A549 (cell line): Measurements from ENCODE around the gene PREX1. TPM values are rescaled to one million over a fixed set of nuclear protein-coding genes. Genes with fewer than 3 reads are reported as not detected.

Experiments used
- ATAC-seq, 2 experiments: fragments of 200-7000 bp in 1 of 2; fragments of >200 bp in 1 of 2; cut with Nextera tagmentation in 1 of 2; cut with Tn5 transposase in 1 of 2; 3 replicates each; pipeline versions ENCODE4 v1.8.0 to v1.9.1; 2018 to 2020; ENCODE audit warnings: mild to moderate bottlenecking in 1 of 2, moderate library complexity in 1 of 2
- CTCF ChIA-PET: fragments of 300-600 bp; sonication (Branson Sonifier 250); formaldehyde crosslinking; extraction: SDS; loops from one replicate; lab custom pipeline; 2021; ENCODE audit warnings: antibody characterized with exemption, inconsistent platforms; lab: Yijun Ruan, JAX
- POLR2A ChIA-PET: fragments of 350-600 bp; formaldehyde crosslinking; extraction: SDS; loops from one replicate; lab custom pipeline; 2021; ENCODE audit warnings: antibody characterized with exemption, inconsistent platforms; lab: Yijun Ruan, JAX
- DNase-seq, 2 experiments: peaks; one replicate each; pipeline versions ENCODE4 v3.0.0 to v3.0.0-alpha.2; 2011 to 2016; ENCODE audit warnings: low read depth in 1 of 2, low spot score in 1 of 2
- FAIRE-seq: peaks from 2 replicates; lab custom pipeline; 2011; peaks lifted over from hg19 to GRCh38; lab: Jason Lieb, UNC
- H3K27ac ChIP-seq, 2 experiments: fragments of >200 bp; sonication (Bioruptor Twin); formaldehyde crosslinking; 3 replicates each; pipeline ENCODE4 v1.5.1; 2016 to 2017
- H3K4me1 ChIP-seq: fragments of >200 bp; sonication (Bioruptor Twin); formaldehyde crosslinking; 3 replicates; pipeline ENCODE4 v1.6.1; 2016
- H3K4me2 ChIP-seq: fragments of >200 bp; sonication (Bioruptor Twin); formaldehyde crosslinking; 3 replicates; pipeline ENCODE4 v1.6.1; 2016
- H3K4me3 ChIP-seq: fragments of >200 bp; sonication (Bioruptor Twin); formaldehyde crosslinking; 3 replicates; pipeline ENCODE4 v1.5.1; 2016
- H3K9me3 ChIP-seq: fragments of >200 bp; sonication (Bioruptor Twin); formaldehyde crosslinking; 3 replicates; pipeline ENCODE4 v1.6.1; 2016
- CHD2 ChIP-seq: fragments of 150-350 bp; IDR thresholded peaks from 2 replicates; pipeline ENCODE4 v1.6.1; 2014; ENCODE audit warnings: low read length; ENCODE audit not compliant: partially characterized antibody
- EHF ChIP-seq: fragments of 250-450 bp; sonication (Bioruptor Pico); IDR thresholded peaks from 2 replicates; pipeline ENCODE4 v1.5.0; 2020; ENCODE audit warnings: mild to moderate bottlenecking
- EHMT2 ChIP-seq: fragments of 200-600 bp; sonication (generic); IDR thresholded peaks from 2 replicates; pipeline ENCODE4 v1.6.1; 2016; ENCODE audit warnings: antibody characterized with exemption, low read depth, mild to moderate bottlenecking, moderate library complexity
- FOSL2 ChIP-seq, 2 experiments: fragments of 450-650 bp in 1 of 2; fragments of >200 bp in 1 of 2; sonication (Bioruptor Twin) in 1 of 2; formaldehyde crosslinking; IDR thresholded peaks; 2 replicates each; pipeline versions ENCODE4 v1.5.0 to v1.6.1; 2016 to 2020; ENCODE audit warnings: mild to moderate bottlenecking in 1 of 2, moderate library complexity in 1 of 2
- GATA3 ChIP-seq: IDR thresholded peaks from 2 replicates; pipeline ENCODE4 v1.6.1; 2012; ENCODE audit warnings: borderline replicate concordance
- KDM1A ChIP-seq: fragments of 200-600 bp; sonication (generic); IDR thresholded peaks from 2 replicates; pipeline ENCODE4 v1.6.1; 2016; ENCODE audit warnings: low read depth, mild to moderate bottlenecking
- KDM5A ChIP-seq: fragments of 200-600 bp; sonication (generic); IDR thresholded peaks from 2 replicates; pipeline ENCODE4 v1.6.1; 2016; ENCODE audit warnings: antibody characterized with exemption, mild to moderate bottlenecking
- MAZ ChIP-seq: fragments of 150-350 bp; IDR thresholded peaks from 2 replicates; pipeline ENCODE4 v1.6.1; 2014; ENCODE audit warnings: antibody characterized with exemption, low read depth, low read length, borderline replicate concordance
- MYC ChIP-seq: IDR thresholded peaks from 2 replicates; pipeline ENCODE4 v1.6.1; 2012; ENCODE audit warnings: mild to moderate bottlenecking, inconsistent platforms, low read length, improper control_type of control experiment, borderline replicate concordance
- NPAS2 ChIP-seq: fragments of 250-450 bp; sonication (Bioruptor Pico); IDR thresholded peaks from 2 replicates; pipeline ENCODE4 v1.8.0; 2022; ENCODE audit warnings: mild to moderate bottlenecking, moderate library complexity, borderline replicate concordance
- PHF8 ChIP-seq: fragments of 200-600 bp; sonication (generic); IDR thresholded peaks from 2 replicates; pipeline ENCODE4 v1.6.1; 2016; ENCODE audit warnings: low read depth, mild to moderate bottlenecking, antibody characterized with exemption, moderate library complexity, borderline replicate concordance
- POLR2AphosphoS2 ChIP-seq: conservative IDR thresholded peaks from 2 replicates; pipeline ENCODE4 v1.6.1; 2012; ENCODE audit warnings: low read length, improper control_type of control experiment, inconsistent platforms
- RAD21 ChIP-seq, 2 experiments: fragments of >200 bp in 1 of 2; sonication (Bioruptor Twin) in 1 of 2; formaldehyde crosslinking in 1 of 2; IDR thresholded peaks in 1 of 2; conservative IDR thresholded peaks in 1 of 2; 2 replicates in 1 of 2; 3 replicates in 1 of 2; pipeline ENCODE4 v1.6.1; 2012 to 2018; ENCODE audit warnings: inconsistent platforms in 1 of 2
- RARB ChIP-seq: fragments of 250-450 bp; sonication (Bioruptor Pico); IDR thresholded peaks from 2 replicates; pipeline ENCODE4 v1.8.0; 2021; ENCODE audit warnings: mild to moderate bottlenecking, moderate library complexity
- RFX5 ChIP-seq: fragments of 450-650 bp; IDR thresholded peaks from 2 replicates; pipeline ENCODE4 v1.7.1; 2014; ENCODE audit warnings: antibody characterized with exemption, mild to moderate bottlenecking, moderate library complexity
- RNF2 ChIP-seq: fragments of 200-600 bp; sonication (generic); IDR thresholded peaks from 2 replicates; pipeline ENCODE4 v1.6.1; 2016; ENCODE audit warnings: low read depth, mild to moderate bottlenecking, antibody characterized with exemption, moderate library complexity, borderline replicate concordance
- TFCP2L1 ChIP-seq: fragments of 250-450 bp; sonication (Bioruptor Pico); IDR thresholded peaks from 2 replicates; pipeline ENCODE4 v1.5.0; 2021; ENCODE audit warnings: mild to moderate bottlenecking
- ZC3H11A ChIP-seq: fragments of 450-650 bp; IDR thresholded peaks from 2 replicates; pipeline ENCODE4 v1.6.1; 2014; ENCODE audit warnings: antibody characterized with exemption, mild to moderate bottlenecking
- ZFP36 ChIP-seq: fragments of 450-650 bp; IDR thresholded peaks from 2 replicates; pipeline ENCODE4 v1.6.1; 2014; ENCODE audit warnings: borderline replicate concordance; ENCODE audit not compliant: partially characterized antibody
- ZNF302 ChIP-seq: fragments of 250-450 bp; sonication (Bioruptor Pico); IDR thresholded peaks from 2 replicates; pipeline ENCODE4 v1.9.0; 2021; ENCODE audit warnings: inconsistent platforms, mild to moderate bottlenecking, moderate library complexity
- WGBS: methylation state at CpG from one replicate; pipeline ENCODE4 v1.1.6; 2017; ENCODE audit errors: missing lambda C conversion rate; 5-methylcytosine and 5-hydroxymethylcytosine counted together
- polyA plus RNA-seq, 4 experiments: library from polyadenylated mRNA; depleted of rRNA in 3 of 4; stranded (reverse); fragments of >200 nt; fragmentation: RNase III in 1 of 4; extraction: RNeasy Plus Mini Kit Qiagen cat#74134 plus additional on column Dnase treatment in 1 of 4; gene quantifications; 2 replicates in 3 of 4; 3 replicates in 1 of 4; pipeline ENCODE4 v1.2.3, GENCODE V29; 2011 to 2017
- TF ChIP-seq, protein P1 (sequence below): fragments of 250-450 bp; sonication (Bioruptor Pico); IDR thresholded peaks from 2 replicates; pipeline ENCODE4 v1.5.0; 2021; ENCODE audit warnings: mild to moderate bottlenecking, moderate library complexity, borderline replicate concordance
- TF ChIP-seq, protein P2 (sequence below): fragments of 150-350 bp; IDR thresholded peaks from 2 replicates; pipeline ENCODE4 v1.6.1; 2014; ENCODE audit warnings: low read depth, mild to moderate bottlenecking, low read length
- TF ChIP-seq, protein P3 (sequence below): fragments of >200 bp; sonication (Bioruptor Twin); formaldehyde crosslinking; IDR thresholded peaks from 3 replicates; pipeline ENCODE4 v1.5.1; 2016
- TF ChIP-seq, protein P4 (sequence below): fragments of 450-650 bp; IDR thresholded peaks from 2 replicates; pipeline ENCODE4 v1.6.1; 2014; ENCODE audit warnings: antibody characterized with exemption
- TF ChIP-seq, protein P5 (sequence below): IDR thresholded peaks from 2 replicates; pipeline ENCODE4 v1.6.1; 2012; ENCODE audit warnings: low read depth, borderline replicate concordance

The PREX1 gene
- polyA plus RNA-seq, 2 of the 4 experiments (the other 2 are of a cell fraction) = 3.6 to 4.2 TPM

DNA sequence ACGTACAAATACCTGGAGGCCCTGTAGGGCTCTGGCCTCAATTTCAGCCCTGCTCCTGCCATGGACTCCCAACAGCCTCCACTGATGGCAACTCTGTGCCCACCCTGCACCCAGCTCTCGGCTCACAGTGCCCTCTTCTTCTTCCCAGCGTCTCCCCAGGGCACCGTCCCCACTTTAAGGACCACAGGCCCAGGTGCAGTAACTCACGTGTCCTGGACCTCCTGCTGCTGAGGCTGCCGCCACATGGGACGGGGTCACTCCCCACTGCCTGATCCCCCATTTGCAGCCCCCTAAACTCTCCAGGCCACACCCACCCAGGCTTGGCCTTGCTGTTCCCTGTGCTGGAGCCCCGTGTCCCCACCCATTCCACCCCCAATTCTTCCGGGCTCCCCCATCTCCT lies 223.4 kb downstream of the PREX1 start:
- TF ChIP-seq ZNF302 (no peak), KDM1A (no peak), CHD2 (no peak), EHF (no peak), MYC (no peak), TFCP2L1 (CRISPR knock-in tag) (no peak), RAD21 (conservative IDR thresholded peaks at IDR 0.05 in 1 of 2, IDR thresholded peaks at IDR 0.05 in 1 of 2) (no peak), NPAS2 (CRISPR knock-in tag) (no peak), ZC3H11A (no peak), ZFP36 (no peak)
- 51% methylated on average over 8 of the region's 9 CpGs for WGBS
- Histone ChIP-seq H3K9me3 (peaks cover 9% of the 10 kb centered on the region; the same call in 2 of the 3 replicates), H3K4me1 (no peaks in the 10 kb centered on the region), H3K27ac (no peak overlapping the region), H3K4me2 (no peak overlapping the region), H3K4me3 (no peak overlapping the region)
- CTCF ChIA-PET = interaction anchor here (1.2 to 2.4 kb wide), 2 partner anchors 16 to 17 kb away, joined by 6 to 12 read pairs; no protein-coding TSS in a partner anchor
- DNase-seq = no peak
- POLR2A ChIA-PET = no interaction called here
- no peak for FAIRE-seq
- no peak for ATAC-seq

DNA sequence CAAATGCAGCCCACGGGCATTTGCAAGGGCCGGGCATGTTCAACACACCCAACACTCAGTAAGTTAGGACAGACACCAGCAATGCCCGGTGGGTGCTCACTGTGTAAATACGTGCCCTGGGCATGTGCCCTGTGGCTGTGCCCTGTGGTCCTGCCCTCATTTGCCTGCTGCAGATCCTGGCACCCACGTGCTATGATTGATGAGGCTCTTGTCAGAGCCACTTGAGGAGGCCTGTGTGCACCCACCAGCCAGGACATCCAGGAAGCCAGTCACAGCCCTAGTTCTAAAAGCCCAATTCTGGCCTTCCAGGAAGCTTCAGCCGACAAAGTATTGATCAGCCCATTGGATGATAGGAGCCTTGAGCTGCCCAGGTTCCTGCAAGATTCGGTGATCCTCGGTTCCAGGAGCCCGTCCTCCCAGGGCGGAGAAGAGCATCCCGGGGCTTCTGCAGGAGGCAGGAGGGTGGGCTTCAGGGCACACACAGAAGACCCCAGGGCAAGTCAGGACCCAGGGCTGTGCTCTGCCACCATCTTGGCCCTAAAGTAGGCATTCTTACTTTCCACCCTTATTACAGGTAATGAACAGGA lies 223.9 kb downstream of the PREX1 start:
- TF ChIP-seq KDM5A (no peak), RFX5 (no peak)
- POLR2A ChIA-PET = no interaction called here
- FAIRE-seq (no peak), ATAC-seq (no peak), DNase-seq (no peak)
- H3K4me3 ChIP-seq = no peak overlapping the region
- H3K4me1 ChIP-seq = no peaks in the 10 kb centered on the region
- peaks cover 9% of the 10 kb centered on the region; the same call in 2 of the 3 replicates for H3K9me3 ChIP-seq
- H3K27ac ChIP-seq = no peak overlapping the region
- CTCF ChIA-PET = interaction anchor here (2.4 kb wide), 1 partner anchor 17 kb away, joined by 12 read pairs; no protein-coding TSS in a partner anchor
- H3K4me2 ChIP-seq = no peak overlapping the region
- WGBS = 63% methylated on average over 10 of the region's 11 CpGs

DNA sequence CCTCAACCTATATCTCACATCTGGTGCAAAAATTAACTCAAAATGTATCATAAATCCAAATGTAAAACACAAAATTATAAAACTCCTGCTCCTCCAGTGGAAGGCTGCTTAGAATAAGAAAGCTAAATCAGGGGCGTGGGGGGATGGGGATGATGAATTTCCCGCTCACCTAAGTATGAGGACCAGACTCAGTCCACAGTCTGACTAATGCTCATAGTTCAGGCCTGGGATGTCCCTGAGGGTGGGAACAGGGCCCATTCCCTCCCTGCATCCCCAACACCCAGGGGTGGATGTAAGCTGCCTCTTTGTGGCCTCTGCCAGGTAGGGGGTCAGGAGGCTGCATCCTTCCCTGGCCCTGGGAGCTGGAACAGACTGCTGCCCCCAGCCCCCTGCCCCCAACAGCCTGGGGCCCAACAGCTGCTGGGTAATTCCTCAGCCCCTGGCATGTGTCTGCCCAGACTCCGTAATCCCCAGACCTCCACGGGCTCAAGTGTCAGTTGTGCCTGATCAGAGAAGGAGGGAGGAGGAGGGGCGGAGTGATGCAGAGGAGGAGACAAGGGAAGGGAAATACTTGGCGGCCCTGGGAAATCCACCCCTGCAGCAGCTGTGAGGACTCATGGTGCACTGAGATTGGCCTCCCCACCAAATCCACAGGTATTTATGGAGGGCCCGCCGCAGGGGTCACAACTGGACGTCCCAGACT lies 224.5 kb downstream of the PREX1 start:
- ATAC-seq (no peak), FAIRE-seq (no peak), DNase-seq (no peak)
- Histone ChIP-seq H3K4me1 (no peaks in the 10 kb centered on the region), H3K27ac (no peak overlapping the region), H3K4me3 (no peak overlapping the region), H3K9me3 (peaks cover 9% of the 10 kb centered on the region; the same call in 2 of the 3 replicates), H3K4me2 (no peak overlapping the region)
- CTCF ChIA-PET = interaction anchor here (0.7 to 2.4 kb wide), 3 partner anchors 17 to 542 kb away, joined by 3 to 12 read pairs (median 3); no protein-coding TSS in a partner anchor
- 68% methylated on average over 9 of the region's 9 CpGs for WGBS
- POLR2A ChIA-PET = no interaction called here
- TF ChIP-seq, protein P1, sequence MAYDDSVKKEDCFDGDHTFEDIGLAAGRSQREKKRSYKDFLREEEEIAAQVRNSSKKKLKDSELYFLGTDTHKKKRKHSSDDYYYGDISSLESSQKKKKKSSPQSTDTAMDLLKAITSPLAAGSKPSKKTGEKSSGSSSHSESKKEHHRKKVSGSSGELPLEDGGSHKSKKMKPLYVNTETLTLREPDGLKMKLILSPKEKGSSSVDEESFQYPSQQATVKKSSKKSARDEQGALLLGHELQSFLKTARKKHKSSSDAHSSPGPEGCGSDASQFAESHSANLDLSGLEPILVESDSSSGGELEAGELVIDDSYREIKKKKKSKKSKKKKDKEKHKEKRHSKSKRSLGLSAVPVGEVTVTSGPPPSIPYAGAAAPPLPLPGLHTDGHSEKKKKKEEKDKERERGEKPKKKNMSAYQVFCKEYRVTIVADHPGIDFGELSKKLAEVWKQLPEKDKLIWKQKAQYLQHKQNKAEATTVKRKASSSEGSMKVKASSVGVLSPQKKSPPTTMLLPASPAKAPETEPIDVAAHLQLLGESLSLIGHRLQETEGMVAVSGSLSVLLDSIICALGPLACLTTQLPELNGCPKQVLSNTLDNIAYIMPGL (CRISPR knock-in tag) = no peak
- TF ChIP-seq, protein P2, sequence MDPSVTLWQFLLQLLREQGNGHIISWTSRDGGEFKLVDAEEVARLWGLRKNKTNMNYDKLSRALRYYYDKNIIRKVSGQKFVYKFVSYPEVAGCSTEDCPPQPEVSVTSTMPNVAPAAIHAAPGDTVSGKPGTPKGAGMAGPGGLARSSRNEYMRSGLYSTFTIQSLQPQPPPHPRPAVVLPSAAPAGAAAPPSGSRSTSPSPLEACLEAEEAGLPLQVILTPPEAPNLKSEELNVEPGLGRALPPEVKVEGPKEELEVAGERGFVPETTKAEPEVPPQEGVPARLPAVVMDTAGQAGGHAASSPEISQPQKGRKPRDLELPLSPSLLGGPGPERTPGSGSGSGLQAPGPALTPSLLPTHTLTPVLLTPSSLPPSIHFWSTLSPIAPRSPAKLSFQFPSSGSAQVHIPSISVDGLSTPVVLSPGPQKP = no peak
- TF ChIP-seq POLR2AphosphoS2 = no peak
- no peak for TF ChIP-seq RNF2
- no peak for TF ChIP-seq ZC3H11A
- no peak for TF ChIP-seq PHF8
- TF ChIP-seq, protein P3, sequence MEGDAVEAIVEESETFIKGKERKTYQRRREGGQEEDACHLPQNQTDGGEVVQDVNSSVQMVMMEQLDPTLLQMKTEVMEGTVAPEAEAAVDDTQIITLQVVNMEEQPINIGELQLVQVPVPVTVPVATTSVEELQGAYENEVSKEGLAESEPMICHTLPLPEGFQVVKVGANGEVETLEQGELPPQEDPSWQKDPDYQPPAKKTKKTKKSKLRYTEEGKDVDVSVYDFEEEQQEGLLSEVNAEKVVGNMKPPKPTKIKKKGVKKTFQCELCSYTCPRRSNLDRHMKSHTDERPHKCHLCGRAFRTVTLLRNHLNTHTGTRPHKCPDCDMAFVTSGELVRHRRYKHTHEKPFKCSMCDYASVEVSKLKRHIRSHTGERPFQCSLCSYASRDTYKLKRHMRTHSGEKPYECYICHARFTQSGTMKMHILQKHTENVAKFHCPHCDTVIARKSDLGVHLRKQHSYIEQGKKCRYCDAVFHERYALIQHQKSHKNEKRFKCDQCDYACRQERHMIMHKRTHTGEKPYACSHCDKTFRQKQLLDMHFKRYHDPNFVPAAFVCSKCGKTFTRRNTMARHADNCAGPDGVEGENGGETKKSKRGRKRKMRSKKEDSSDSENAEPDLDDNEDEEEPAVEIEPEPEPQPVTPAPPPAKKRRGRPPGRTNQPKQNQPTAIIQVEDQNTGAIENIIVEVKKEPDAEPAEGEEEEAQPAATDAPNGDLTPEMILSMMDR = no peak
- no peak for TF ChIP-seq RAD21 (conservative IDR thresholded peaks at IDR 0.05 in 1 of 2, IDR thresholded peaks at IDR 0.05 in 1 of 2)
- no peak for TF ChIP-seq FOSL2 (IDR thresholded peaks at IDR 0.05)
- no peak for TF ChIP-seq FOSL2 (CRISPR knock-in tag; IDR thresholded peaks at IDR 0.05)
- no peak for TF ChIP-seq EHMT2
- TF ChIP-seq GATA3 = no peak
- no peak for TF ChIP-seq MAZ
- no peak for TF ChIP-seq RARB (CRISPR knock-in tag)
- TF ChIP-seq, protein P4, sequence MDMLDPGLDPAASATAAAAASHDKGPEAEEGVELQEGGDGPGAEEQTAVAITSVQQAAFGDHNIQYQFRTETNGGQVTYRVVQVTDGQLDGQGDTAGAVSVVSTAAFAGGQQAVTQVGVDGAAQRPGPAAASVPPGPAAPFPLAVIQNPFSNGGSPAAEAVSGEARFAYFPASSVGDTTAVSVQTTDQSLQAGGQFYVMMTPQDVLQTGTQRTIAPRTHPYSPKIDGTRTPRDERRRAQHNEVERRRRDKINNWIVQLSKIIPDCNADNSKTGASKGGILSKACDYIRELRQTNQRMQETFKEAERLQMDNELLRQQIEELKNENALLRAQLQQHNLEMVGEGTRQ = no peak
- TF ChIP-seq, protein P5, sequence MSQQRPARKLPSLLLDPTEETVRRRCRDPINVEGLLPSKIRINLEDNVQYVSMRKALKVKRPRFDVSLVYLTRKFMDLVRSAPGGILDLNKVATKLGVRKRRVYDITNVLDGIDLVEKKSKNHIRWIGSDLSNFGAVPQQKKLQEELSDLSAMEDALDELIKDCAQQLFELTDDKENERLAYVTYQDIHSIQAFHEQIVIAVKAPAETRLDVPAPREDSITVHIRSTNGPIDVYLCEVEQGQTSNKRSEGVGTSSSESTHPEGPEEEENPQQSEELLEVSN = no peak
